Fibroblast of gingiva (primary cell): ENCODE results near the gene FKBP1A.
"Not testable (repeated sequence)": the region's sequence is repeated elsewhere in the genome, so short reads cannot be mapped to it uniquely, and the experiment has no call there.

Experiments used
- DNase-seq: peaks from one replicate; pipeline ENCODE4 v3.0.0-alpha.2; 2011; ENCODE audit warnings: low read depth

FKBP1A gene

GRCh38 chr20:1417273-1417672 is 24.4 kb upstream of the FKBP1A start:
- peak; percentile 26 for DNase-seq

DNA sequence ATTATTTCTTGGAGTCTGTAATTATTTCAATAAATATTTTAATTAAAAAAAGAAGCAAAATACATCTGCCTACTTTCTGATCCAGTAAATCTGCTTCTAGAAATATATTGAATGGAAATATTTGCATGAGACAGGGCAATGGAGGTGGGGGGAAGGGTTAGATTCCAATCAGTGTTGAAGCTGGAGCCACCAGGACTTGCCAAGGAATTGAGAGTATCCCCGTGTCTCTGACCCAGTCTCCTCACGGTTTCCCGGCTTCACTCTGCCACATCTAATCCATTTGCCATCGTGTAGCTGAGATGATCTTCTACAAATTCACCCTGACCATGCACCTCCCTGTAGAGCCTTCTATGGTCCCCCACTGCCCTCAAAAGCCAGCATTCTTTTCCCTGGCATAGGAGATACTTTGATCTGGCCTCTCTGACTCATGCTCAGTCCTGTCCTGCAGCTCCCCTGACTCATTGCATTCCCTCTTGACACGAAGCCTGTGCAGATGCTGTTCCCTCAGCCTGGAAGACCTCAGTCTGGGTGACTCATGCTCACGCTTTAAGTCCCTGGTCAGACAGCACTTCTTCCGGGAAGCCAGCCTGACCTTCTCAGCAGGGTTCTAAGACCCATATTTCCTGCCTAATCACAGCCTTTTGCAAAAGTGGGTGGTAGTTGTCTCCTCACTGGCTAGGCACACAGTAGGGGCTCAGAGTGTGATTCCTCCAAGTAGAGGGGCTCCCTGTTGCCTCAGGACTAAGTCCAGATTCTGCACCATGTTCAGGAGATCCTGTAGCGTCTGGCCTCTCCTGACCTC is 23.0 kb upstream of the FKBP1A start:
- DNase-seq = peak; percentile 93

GRCh38 chr20:1414982-1415381 is 22.1 kb upstream of the FKBP1A start:
- peak; percentile 53 for DNase-seq

GRCh38 chr20:1405801-1406200 is 12.9 kb upstream of the FKBP1A start:
- no peak for DNase-seq

- DNase-seq = no peak
These were observed 10.8 kb upstream of the FKBP1A start for GRCh38 chr20:1403624-1404023.

DNA sequence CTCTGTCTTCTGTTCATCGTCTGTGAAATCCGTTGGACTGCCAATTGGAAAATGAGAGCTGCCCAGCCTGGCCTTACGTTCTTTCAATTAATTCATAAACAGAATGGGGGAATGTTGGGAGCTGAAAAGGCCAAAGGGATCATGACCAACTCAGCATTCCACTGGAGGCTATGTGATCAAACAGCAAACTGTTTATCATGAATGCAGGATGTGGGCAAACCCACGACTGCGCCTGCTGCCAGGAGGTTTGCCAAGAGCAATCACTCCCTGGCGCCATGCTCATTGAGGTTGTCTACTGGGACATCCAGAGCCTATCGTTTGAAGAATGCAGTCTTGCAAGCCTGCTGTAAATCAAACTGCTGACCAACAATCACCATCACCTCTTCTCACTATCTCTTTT is 9.3 kb upstream of the FKBP1A start:
- peak; percentile 85 for DNase-seq

DNA sequence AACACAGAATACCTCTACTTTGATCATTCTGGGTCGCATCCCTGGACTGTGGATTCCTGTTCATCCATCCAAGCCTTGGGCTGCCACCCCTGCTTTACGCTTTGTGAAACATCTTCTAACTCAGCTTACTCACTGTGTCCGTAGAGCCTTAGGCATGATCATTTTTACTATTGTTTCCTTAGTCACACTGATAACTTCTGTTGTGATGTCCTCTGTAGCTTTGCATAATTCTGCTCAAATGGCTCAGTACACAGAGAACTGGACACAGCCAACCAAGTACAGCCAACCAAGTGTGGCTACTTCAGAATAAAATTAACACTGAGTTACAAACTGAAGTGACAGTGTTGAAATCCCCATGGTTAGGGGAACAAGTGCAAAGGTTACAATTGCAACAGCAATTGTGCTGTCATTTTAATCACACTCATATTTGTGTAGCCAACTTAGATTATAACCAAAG is 8.6 kb upstream of the FKBP1A start:
- no peak for DNase-seq

- DNase-seq = not testable (repeated sequence)
These were observed 7.0 kb upstream of the FKBP1A start for GRCh38 chr20:1399678-1400366.

GRCh38 chr20:1398185-1398584 is 5.3 kb upstream of the FKBP1A start:
- not testable (repeated sequence) for DNase-seq

DNA sequence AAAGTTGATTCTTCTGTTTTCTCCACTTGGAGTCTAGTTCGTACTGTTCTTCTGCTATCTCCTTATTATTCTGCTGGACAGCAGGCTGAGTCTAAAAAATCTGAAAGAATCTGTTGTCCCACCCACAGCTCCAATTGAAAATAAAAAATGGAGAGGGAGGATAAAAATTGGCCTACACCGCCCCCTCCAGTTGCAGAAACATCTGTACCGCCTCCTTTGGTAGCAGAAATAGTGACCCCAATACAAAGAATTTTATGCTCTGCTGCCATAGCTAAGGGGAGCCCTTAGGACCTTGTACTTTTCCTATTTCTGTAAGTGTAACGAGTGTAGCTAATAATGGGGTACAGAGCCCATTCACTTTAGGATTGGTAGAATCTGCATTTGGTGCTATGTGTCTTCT is 4.9 kb upstream of the FKBP1A start:
- no peak for DNase-seq

- no peak for DNase-seq
These were observed 3.8 kb upstream of the FKBP1A start for GRCh38 chr20:1396702-1397101.

DNA sequence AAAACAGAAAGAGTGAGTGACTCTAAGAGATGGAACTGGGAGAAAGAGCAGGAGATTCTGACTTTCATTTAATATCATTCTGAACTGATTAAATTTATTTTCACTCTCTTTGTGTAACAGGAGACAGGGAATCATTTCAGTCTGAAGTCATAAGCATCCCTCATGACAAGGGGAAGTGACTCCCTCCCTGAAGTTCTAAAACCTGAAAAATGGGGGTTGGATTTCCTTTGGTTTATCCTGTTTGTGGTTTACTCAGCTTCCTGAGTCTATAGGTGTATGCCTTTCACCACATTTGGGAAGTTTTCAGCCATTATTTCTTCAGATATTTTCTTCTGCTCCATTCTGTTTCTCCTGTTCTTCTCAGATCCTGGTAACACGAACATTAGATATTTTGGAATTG is 3.4 kb upstream of the FKBP1A start:
- no peak for DNase-seq

DNA sequence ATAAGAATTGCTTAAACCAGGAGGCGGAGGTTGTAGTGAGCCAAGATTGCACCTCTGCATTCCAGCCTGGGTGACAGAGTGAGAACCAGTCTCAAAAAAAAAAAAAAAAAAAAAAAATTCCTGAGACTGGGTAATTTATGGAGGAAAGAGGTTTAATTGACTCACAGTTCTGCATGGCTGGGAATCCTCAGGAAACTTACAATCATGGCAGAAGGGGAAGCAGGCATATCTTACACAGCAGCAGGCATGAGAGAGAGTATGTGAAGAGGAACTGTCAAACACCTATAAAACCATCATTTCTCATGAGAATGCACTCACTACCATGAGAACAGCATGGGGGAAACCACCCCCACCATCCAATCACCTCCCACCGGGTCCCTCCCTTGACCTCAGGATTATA is 1.8 kb upstream of the FKBP1A start:
- no peak for DNase-seq

- DNase-seq = no peak
These were observed 641 bp upstream of the FKBP1A start for GRCh38 chr20:1393507-1393882.

- DNase-seq = no peak
These were observed 486 bp downstream of the FKBP1A start for GRCh38 chr20:1392443-1392692.

GRCh38 chr20:1391640-1392442 is 1.0 kb downstream of the FKBP1A start:
- DNase-seq = peak; percentile 34

DNA sequence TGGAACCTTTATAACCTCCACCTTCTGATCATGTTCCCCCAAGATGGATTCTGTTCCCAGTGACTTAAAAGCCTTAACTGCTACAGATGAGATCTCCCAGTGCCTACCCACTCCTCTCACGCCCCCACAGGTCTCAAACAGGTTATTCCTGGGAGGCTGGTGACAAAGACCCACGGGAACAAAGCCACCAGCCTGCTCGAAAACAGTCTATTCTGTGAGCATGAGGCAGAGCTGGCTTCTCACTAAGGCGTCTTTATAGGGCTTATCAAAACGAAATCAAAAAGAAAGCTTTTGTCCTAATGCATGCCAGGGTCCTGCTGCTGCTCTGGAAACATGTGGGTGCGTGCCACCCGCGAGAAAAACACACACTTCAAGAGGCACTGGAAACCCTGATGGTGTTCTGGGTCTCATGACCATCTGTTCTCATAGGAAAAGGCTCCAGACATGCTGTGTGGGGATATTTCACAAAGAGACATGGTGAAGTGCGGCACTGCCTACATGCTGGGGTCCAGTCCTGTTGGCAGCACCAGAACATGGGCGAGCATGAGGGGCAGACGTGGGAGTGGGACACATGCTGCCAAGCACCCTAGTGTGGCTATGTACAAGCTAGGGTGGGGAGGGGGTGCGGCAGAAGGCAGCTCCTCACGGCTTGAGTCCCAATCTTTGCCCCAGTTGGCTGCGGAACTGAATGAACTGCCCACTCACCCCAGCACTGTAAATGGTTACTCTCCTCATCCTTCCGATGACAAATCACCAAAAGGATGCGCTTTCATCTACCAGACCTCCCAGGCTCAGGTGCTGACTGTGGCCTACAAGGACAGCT is 2.1 kb downstream of the FKBP1A start:
- no peak for DNase-seq

DNA sequence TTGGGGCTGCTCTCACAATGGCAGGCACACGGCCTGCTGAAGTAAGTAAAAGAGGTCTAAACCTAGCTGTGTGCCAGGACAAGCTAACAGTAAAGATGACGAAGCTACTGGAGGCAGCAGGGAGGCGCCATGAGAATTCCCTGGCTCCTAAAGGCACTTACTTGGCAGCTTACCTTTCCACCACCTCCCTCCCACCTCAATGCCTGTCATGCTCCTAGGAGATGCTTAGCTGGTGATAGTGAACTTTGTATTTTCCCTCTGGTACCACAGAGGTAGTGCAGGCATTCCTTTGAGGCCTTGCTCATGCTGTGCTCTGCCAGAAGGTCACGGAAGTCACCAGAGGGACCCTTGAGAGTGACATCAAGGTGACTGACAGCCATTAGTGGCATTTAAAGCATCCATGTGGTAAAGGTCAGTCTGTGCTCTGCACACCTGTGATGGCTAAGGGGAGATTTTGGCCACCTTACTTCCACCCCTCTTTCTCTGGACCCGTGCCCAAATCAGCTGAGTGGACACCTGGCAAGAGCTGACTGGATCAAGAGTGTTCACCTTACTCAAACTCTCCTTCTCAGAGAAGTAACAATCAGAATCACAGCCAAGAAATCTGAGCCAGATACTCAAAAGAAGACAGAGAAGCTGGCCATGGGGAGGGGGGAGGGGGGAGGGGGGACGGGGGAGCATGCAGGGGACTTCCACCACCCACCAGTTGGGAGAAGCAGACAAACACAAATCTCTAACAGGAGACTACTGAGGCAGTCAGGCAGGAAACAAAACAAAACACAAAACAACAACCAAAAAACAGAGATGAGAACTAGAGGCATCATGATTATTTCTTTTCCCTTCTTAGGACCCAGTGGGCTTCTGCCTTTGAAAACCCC is 2.9 kb downstream of the FKBP1A start:
- DNase-seq = peak; percentile 41

DNA sequence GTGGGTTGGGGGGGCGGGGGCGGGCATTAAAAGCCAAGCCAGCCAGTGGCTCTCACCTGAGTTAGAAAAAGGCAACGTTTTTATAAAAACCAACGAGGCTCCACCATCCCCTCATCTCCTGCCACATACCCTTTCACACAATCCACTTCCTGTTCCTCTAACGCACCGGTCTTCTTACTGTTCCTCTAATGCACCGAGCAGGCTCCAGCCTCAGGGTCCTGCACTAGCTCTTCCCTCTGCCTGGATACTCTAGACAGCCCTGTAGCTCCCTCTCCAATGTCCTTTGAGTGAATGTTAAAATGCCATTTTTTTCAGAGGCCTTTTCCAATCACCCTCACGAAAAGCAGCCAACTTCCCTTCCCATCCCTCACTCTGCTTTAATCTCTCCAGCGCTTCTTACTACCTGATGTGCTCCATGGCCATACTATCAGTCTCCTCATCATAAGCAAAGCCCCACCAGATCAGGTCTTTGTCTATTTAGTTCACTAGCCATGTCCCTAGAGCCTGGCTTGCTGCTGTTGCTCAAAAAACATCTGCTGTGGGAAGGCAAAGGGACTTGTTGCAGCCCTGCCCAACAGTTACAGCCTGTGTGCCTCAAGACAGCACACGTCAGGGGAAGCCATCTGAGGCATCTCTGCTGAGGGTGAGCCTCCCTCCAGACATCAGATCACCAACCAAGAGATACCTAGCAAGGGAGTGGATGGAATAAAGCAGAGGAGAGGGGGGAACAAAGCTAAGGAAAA is 3.9 kb downstream of the FKBP1A start:
- no peak for DNase-seq

- DNase-seq = no peak
These were observed 4.6 kb downstream of the FKBP1A start for GRCh38 chr20:1388253-1388652.
